ENCODE measurements around the gene FADS1. TPM values are rescaled to one million over a fixed set of nuclear protein-coding genes. Genes with fewer than 3 reads are reported as not detected.

Gene FADS1
- total and polyA plus RNA-seq, 12 donors = 28.3 to 410 (median 102) TPM

GRCh38 chr11:61793829-61794204 is 23.0 kb downstream of the FADS1 start:
- 51 to 75% (median 64%) methylated on average over 2 to 3 of the region's 3 CpGs for WGBS, 4 donors
- no peaks in the 10 kb centered on the region for H3K27me3 ChIP-seq
- no peak overlapping the region for H3K27ac ChIP-seq
- H3K4me1 ChIP-seq (replicated peaks in 1 of 2) = peaks cover 5 to 24% of the 10 kb centered on the region in 2 donors
- no peak overlapping the region for H3K4me3 ChIP-seq
- intact Hi-C loops (cut with DNase I) = no loop called here
- H3K9me3 ChIP-seq (replicated peaks in 1 of 3) = no peaks in the 10 kb centered on the region
- no peak for DNase-seq
- TF ChIP-seq POLR2A (IDR thresholded peaks at IDR 0.05) (no peak), CTCF (IDR thresholded peaks at IDR 0.05) (no peak)
- H3K36me3 ChIP-seq (replicated peaks in 1 of 2) = peaks cover 0 to 17% of the 10 kb centered on the region in 2 donors

GRCh38 chr11:61793083-61793828 is 23.5 kb downstream of the FADS1 start:
- TF ChIP-seq POLR2A (IDR thresholded peaks at IDR 0.05) (no peak), CTCF (IDR thresholded peaks at IDR 0.05) (no peak)
- DNase-seq = no peak
- Histone ChIP-seq H3K36me3 (replicated peaks in 1 of 2) (peaks cover 0 to 23% of the 10 kb centered on the region in 2 donors), H3K4me1 (replicated peaks in 1 of 2) (peaks cover 5 to 24% of the 10 kb centered on the region in 2 donors), H3K27me3 (no peaks in the 10 kb centered on the region), H3K27ac (peak overlapping the region in 4 of 5 donors; percentile 89 to 97 (median 93)), H3K9me3 (replicated peaks in 1 of 3) (no peaks in the 10 kb centered on the region), H3K4me3 (peak overlapping the region; percentile 36 to 70 (median 54))
- intact Hi-C loops (cut with DNase I) = no loop called here
- 3 to 5% (median 4%) methylated on average over 17 to 29 of the region's 29 CpGs for WGBS, 4 donors

- Histone ChIP-seq H3K9me3 (replicated peaks in 1 of 3) (no peaks in the 10 kb centered on the region), H3K4me3 (peak within 1 kb of the TSS; percentile 44 to 70 (median 54)), H3K27me3 (no peaks in the 10 kb centered on the region), H3K36me3 (replicated peaks in 1 of 2) (peaks cover 0 to 31% of the 10 kb centered on the region in 2 donors), H3K4me1 (replicated peaks in 1 of 2) (peaks cover 5 to 21% of the 10 kb centered on the region in 2 donors), H3K27ac (peak within 1 kb of the TSS; percentile 22 to 97 (median 90))
- peak; percentile 85 to 94 (median 93) for DNase-seq
- WGBS, 4 donors = 0 to 1% (median 0%) methylated on average over 5 to 61 of the region's 61 CpGs
- TF ChIP-seq POLR2A (IDR thresholded peaks at IDR 0.05) (peak; percentile 31 to 76), CTCF (IDR thresholded peaks at IDR 0.05) (peak in 4 of 6 experiments; percentile 8 to 26 (median 13))
- intact Hi-C loops (cut with DNase I) = no loop called here
These were observed 24.3 kb downstream of the FADS1 start, which contains the start of the genes FEN1 and TMEM258 for GRCh38 chr11:61792310-61793082. TSS of gene FEN1 (plus strand) at chr11:61792911. CDS start at chr11:61795362, 2,451 bp downstream. TSS of gene TMEM258 (minus strand) at chr11:61792599. CDS start at chr11:61792558, 41 bp downstream.

- TF ChIP-seq CTCF (IDR thresholded peaks at IDR 0.05) = no peak
- no peak for TF ChIP-seq POLR2A (IDR thresholded peaks at IDR 0.05)
- H3K36me3 ChIP-seq (replicated peaks in 1 of 2) = peaks cover 0 to 37% of the 10 kb centered on the region in 2 donors
- peak overlapping the region; percentile 44 to 70 (median 54) for H3K4me3 ChIP-seq
- H3K4me1 ChIP-seq (replicated peaks in 1 of 2) = peaks cover 5 to 18% of the 10 kb centered on the region in 2 donors
- H3K27me3 ChIP-seq = no peaks in the 10 kb centered on the region
- no peaks in the 10 kb centered on the region for H3K9me3 ChIP-seq (replicated peaks in 1 of 3)
- DNase-seq = peak; percentile 66 to 93 (median 83)
- 5% methylated on average over 12 to 14 of the region's 14 CpGs for WGBS, 4 donors
- intact Hi-C loops (cut with DNase I) = no loop called here
- peak overlapping the region; percentile 22 to 97 (median 90) for H3K27ac ChIP-seq
These were observed 25.0 kb downstream of the FADS1 start for GRCh38 chr11:61791737-61792309.
